ENCODE measurements around the gene GRID2.
"Not testable (repeated sequence)": the region's sequence is repeated elsewhere in the genome, so short reads cannot be mapped to it uniquely, and the experiment has no call there.

The GRID2 gene

DNA sequence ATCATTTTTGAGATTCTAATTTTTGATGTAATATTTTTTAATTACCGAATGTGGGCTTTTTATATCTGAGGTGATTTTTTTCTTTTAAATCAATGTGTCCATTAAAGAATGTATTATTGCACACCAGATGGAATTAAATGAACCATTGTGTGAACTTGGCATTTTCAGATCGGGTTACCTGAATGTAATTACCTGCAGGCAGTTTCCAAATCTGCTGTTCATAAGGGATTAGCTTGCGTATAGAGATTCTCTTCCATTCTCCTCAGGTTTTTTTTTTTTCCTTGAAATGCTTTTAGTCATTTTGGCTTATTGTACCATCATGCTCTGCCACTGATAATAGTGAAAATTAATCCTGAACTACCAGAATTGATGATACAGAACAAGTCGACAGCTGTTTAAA, 1013.3 kb downstream of the GRID2 start:
- DNase-seq (ENCODE audit: low read depth in 3 of 3) = no peak

DNA sequence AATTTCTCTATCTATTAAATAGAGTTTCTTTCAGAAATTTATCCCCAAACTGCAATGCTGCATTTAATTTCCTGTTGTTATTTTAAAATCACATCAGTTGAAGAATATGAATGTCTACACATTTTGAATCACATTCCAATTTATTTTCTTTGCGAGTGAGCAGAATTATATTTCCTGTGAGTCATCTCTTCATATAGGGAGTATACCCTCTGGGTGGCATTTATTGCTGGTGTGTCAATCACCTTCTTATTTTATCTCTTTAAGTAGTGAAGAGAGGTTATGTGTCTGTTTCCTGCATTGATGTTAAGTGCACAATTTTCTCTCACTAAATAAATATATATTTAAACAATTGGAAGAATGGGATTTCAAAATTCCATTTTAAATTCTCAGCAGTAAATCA, 1013.8 kb downstream of the GRID2 start:
- DNase-seq (ENCODE audit: low read depth in 3 of 3) = no peak

DNA sequence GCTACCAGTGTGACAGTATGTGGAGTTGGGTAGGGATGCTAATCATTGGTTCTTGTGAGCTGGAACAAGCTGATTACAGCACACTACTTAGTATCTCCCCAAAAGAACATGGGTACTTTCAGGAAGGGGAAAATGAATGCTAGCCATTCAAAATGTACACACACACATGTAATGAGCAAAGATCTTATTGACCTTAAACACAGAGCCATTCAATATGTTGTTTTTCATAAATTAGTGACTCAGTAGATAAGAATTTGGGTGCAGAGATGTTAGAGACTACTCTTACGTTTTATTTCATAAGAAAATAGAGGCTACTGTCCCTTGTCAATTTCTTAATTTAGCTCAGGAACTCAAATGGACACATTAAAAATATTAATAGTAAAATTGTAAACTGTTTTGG, 1015.3 kb downstream of the GRID2 start:
- no peak for DNase-seq (ENCODE audit: low read depth in 3 of 3)

DNA sequence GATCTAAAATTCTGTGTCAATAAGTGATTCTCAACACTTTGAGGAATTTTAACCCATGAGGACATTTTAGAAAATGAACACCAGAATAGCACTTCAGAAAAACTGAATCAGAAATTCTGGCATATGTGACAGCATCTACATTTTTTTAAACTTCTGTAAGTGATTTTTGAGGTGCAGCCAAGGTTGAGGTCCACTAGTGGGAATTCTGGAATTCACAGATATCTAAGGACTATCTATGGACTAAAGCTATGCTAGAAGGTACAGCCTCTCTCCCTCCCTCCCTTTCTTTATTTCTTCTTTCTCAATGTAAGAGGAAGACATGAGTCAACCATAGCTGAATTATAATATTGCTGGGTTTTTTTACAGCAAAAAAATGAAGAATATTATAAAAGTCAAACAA, 1016.6 kb downstream of the GRID2 start:
- DNase-seq (ENCODE audit: low read depth in 3 of 3) = no peak

DNA sequence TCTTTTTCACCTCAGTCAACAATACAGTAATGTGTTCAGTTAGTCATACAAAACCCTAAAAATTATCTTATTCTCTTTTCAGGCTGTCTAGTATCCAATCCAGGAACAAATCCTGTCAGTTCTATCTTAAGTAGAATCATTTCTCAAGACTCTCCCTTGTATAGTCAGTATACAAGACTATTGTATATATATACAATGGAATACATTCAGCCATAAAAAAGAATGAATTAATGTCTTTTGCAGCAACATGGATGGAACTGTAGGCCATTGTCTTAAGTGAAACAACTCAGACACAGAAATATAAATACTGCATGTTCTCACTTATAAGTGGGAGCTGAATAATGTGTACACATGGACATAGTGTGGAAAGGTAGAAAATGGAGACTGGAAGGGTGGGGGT, 1023.6 kb downstream of the GRID2 start:
- DNase-seq (ENCODE audit: low read depth in 3 of 3) = no peak

DNA sequence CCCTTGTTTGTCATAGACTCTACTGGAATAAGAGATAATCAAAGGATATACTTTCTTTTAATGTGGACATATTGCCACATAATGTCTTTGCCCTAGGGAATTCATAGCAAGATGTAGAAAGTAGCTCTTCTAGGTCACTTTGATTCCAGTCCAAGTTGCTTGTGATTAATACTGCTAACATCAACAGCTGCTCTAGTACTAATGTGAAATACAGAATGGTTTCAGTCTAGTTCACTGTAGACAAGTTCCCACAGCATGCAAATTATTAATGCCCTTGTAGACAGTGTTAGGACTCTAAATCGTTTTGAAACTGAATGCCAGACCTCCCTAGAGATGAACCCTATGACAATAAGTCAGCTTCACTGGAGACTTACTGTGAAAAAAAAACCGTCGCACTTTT, 1030.2 kb downstream of the GRID2 start:
- DNase-seq (ENCODE audit: low read depth in 3 of 3) = no peak

DNA sequence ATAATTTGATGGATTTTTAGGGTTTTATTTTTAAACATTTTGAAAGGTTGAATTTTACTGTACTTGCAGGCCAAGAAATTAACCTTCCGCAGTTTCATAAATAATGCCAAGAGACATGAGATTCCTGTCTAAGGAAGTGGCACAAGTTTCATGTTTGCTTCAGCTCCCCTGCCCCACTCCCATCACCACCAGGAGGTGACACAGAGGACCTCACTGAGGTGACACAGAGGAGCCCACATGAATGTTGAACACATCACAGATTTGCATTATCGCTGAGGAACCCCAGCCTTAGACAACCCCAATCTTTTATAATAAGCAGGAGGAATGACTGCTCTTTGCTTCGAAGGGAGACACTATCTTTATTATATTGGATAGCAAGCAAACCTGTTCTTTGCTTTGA, 1033.4 kb downstream of the GRID2 start:
- DNase-seq (ENCODE audit: low read depth in 3 of 3) = no peak

DNA sequence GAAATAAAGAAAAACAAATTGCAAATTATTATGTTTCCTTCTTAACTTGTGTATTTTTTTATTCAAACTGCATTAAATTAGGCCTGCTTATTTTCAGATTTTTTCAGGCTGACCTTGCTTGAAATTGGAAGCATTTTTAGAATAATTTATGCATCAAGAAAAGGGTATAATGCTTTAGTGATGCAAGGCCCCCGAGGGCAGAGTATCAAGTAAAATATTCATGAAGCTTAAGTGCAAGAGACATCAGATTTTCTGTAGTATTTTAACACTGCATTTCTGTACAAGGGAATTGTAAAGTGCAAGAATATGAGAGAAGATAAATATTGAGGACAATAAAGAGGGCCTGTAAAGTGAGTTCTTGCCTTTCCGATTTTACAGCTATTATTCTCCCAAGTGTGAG, 1039.0 kb downstream of the GRID2 start:
- DNase-seq (ENCODE audit: low read depth in 3 of 3) = no peak

DNA sequence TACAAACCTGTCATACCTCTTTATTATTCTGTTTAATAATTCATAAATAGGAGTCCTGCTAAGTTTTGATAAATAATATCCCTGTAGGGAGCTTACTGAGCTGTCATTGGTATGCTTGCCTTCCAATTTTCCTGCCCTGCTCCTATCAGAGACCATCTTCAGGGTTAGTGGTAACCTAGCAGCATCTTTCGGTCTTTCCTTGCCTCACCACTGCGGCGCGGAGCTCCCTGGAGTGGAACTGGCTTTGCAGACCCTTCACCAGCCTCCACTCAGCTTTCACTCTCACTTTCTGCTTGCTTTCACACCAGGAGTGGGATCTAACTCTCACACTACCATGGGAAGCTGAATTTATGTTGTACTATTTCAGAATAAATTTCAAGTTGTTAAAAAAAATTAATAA, 1043.1 kb downstream of the GRID2 start:
- DNase-seq (ENCODE audit: low read depth in 3 of 3) = no peak

DNA sequence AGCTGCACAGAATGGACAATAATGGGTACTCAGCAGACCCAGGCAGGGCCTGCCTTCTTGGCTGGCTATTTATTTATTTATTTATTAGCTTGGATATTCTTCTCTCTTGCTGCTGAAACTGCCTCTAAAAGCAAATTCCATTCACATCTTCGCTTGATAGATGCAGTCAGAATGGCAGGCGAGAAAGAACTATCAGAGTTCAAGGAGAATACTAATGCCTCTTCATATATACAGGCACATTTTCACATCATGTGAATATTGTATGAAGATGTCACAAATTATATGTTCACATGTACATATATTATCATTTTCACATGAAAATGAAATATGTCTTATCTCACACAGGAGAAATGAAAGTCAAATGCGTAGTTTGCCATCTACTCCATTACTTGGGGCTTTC, 1045.1 kb downstream of the GRID2 start:
- DNase-seq (ENCODE audit: low read depth in 3 of 3) = no peak

DNA sequence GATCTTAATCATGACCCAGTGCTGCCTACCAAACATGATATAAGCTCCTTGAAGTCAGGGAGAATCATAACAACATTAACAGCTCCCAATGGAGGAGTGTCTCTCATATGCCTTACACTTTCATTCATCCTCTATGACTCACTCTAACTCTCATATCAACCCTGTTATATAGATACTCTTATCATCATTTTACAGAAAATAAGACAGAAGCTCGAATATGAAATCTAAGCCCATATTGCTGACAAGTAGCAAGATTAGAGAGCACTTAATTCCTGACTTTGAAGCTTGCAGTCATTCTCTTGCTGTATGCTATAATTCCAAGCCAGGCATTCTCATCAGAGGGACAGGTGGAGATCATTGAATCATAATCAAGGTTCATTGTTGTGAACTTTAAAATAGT, 1048.1 kb downstream of the GRID2 start:
- no peak for DNase-seq (ENCODE audit: low read depth in 3 of 3)

DNA sequence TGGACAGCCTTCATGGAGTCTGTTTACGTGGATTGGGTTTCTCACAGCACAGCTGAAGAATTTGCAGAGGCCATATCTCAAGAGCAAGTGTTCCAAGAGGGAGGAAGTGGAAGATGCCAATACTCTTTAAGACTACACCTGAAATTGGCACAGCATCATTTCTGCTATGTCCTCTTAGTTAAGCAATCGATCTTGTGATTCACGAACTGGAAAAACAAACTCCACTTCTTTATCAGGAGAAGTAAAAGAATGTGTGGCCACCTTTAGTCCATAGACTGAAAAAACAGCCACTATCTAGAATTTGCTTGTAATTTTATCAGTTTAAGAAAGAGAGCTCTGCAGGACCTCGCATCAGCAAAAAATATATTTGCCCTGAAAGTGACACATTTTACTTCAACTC, 1051.6 kb downstream of the GRID2 start:
- DNase-seq (ENCODE audit: low read depth in 3 of 3) = no peak

DNA sequence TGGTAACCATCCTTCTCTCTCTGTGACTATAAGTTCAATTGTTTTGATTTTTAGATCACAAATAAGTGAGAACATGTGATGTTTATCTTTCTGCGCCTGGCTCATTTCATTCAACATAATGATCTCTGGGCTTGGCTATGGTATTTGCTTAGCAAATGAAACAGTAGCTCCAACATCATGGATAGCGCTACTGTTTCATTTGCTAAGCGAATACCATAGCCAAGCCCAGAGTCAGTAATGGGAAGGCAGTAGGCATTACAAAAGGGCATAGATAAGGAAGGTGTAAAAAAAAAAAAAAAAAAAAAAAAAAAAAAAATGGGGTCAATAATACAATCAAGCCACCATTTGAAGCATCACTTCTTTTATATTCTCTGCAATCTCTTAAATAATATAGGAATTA, 1055.8 kb downstream of the GRID2 start:
- DNase-seq (ENCODE audit: low read depth in 3 of 3) = no peak

DNA sequence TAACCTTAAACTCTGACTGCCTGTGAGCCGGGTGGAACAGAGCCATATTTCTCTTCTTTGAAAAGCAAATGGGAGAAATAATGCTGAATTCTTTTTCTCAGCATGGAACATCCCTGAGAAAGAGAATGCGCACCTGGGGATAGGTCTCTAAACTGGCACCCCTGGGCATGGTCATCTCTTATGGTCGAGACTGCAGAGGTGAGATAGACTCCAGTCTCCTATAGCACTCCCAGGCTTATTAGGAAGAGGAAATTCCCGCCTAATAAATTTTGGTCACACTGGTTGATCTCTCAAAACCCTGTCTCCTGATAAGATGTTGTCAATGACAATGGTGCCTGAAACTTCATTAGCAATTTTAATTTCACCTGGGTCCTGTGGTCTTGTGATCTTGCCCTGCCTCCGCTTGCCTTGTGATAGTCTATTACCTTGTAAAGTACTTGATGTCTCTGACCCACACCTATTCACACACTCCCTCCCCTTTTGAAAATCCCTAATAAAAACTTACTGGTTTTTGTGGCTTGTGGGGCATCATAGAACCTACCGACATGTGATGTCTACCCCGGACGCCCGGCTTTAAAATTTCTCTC, 1062.5 kb downstream of the GRID2 start:
- not testable (repeated sequence) for DNase-seq (ENCODE audit: low read depth in 3 of 3)

DNA sequence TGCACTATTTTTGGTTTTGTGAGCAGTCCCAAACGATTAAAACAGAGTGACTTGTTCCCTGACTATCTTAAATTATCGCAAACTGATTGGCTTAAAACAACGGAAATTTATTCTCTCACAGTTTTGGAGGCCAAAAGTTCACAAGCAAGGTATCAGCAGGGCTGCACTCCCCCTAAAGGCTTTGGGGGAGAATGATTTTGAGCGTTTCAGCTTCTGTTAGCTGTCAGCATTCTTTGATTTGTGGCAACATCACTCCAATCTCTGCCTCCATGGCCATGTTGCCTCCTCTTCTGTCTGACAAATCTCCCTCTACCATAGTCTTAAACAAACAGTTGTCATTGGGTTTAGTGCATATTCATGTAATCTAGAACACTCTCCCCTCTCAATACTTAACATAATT, 1065.2 kb downstream of the GRID2 start:
- DNase-seq (ENCODE audit: low read depth in 3 of 3) = no peak

DNA sequence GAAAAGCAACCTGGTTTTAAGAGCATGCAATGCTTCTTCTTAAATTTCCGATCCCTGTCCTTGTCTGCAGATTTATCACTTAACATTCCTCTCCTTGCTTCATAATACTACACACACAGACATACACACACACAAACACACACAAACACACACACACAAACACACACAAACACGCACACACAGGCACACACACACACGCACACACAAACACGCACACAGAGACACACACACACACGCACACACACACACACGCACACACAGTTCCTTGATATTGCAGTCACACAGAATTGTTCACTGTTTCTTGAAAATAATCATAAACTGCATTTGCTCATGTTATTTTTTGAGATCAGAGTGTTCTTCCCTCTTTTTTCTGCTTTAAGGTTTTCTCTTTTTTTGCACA, 1066.5 kb downstream of the GRID2 start:
- no peak for DNase-seq (ENCODE audit: low read depth in 3 of 3)

DNA sequence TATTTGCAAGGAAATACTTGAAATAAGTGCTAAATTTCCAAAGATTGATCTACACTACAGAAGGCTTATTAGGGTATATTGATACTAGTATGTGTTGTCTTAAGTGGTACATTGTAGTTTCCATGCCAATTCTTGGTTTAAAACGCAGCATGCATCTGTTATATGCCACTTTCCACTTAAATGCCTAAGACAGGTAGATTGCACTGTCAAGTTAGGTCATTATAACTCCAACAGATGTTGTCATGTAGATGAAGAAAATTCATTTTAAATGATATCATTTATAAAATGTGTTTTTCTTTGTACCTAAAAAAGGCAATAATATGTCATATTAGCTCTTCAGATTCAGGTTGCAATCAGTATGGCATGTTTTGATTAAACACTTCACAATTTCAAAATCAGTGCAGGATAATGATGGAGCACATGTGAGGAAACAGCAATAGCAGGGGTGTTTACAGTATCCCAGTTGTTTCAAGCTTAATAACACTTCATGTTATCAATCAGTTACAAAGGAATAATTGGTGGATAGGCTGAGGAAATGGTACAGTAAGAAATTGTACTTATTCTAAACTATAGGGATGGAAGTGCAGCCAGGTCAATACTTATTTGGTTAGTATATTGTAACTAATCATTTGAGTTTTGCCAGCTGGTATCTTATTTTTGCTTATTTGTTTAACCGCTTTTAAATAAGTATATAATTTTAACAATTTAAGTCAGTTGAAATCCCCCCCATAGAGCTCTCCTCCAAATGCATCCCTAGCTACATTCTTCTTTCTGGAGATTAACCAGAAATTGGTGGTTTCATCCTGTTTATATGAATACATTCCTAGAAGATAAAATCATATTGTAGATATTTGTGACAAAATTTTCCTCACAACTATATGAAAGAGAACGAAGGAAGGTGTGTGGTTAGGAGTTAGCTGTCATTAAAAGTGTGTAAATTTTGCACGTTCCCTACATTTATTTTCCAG, 1070.4 kb downstream of the GRID2 start:
- no peak for DNase-seq (ENCODE audit: low read depth in 3 of 3)

DNA sequence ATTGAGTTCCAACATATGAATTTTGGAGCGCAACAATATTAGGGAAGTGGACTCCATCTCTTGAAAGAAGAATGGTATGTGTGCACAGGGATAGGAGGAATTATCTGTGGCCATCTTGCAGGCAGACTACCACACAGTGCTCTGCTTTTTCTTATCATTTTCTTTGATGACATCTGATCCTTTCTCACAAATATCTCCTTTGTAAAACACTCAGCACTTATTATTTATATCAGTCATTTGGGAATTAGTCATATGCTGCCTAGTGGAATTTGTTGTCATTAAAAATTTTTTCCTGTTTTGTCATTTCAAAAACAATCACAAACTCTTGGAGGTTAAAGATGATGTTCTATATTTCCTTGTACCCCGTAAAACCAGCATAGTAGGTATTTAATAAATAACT, 1080.5 kb downstream of the GRID2 start:
- no peak for DNase-seq (ENCODE audit: low read depth in 3 of 3)

DNA sequence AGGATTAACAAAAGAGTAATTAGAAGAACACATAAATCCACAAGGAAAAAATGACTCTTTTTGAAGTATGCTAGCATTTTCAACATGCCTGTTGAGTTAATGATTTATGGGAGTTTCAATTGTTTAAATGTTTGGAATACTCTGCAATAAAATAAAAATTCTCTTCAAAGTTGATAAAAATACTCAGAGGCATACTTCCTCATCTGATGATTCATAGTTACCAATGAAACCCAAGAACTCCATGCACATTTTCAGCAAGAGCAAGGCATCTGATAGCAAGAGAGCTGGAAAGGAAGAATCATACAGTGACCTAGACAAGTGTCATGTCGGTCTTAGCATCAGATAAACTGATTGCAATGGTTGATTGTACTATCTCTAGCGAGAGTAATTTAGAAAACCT, 1081.1 kb downstream of the GRID2 start:
- DNase-seq (ENCODE audit: low read depth in 3 of 3) = no peak

DNA sequence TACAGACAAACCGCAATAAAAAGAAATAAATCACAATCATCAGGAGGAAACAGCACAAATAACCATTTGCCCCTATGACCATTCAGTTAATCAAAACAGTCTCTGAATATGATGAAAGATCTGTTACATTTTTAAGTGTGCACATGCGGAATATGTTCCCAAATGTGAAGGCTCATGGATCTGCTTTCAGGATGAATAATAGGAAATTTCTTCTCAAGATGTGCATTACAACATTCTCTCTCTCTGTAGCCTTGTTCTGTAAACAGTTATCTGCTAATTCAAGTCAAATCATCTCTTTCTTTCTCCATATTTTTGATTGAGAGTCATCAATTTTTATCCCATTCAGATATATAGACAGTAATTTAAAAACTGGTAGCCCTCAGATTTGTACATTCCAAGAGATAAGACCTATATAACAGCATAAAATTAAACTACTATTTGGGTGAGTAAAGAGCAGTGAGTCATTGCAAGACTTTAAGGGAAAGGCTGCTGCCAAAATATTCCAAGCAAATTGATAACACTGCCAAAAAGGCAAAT, 1090.8 kb downstream of the GRID2 start:
- no peak for DNase-seq (ENCODE audit: low read depth in 3 of 3)

DNA sequence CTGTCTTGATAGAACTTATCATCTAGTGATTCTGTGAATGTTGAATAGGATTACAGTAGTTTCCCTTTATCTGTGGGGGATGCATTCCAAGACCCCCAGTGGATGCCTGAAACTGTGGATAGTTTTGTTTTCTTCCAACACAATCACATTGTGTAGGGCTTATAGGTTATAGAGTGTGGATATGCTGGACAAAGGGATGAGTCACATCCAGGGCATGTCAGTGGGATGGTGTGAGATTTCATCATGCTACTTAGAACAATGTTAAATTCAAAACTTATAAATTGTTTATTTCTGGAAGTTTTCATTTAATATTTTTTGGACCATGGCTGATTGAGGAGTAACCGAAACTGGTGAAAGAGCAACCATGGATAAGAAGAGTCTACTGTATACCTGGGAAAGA, 1092.5 kb downstream of the GRID2 start:
- no peak for DNase-seq (ENCODE audit: low read depth in 3 of 3)

DNA sequence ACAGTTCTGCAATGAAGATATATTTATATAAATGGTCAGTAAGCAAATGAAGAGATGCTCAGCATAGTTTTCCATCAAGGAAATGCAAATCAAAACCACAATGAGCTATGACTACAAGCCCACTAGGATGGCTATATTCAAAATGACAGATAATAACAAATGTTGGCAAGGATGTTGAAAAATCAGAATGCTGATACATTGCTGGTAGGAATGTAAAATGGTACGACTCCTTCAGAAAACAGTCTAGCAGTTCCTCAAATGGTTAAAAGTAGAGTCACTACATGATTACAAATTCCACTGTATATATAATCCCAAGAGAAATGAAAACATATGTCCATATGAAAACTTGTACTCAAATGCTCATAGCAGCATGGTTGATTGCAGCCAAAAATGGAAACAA, 1099.8 kb downstream of the GRID2 start:
- no peak for DNase-seq (ENCODE audit: low read depth in 3 of 3)
